Cardiac septum (tissue), 1 donor: ENCODE results near the gene HAGH. TPM values are rescaled to one million over a fixed set of nuclear protein-coding genes. Genes with fewer than 3 reads are reported as not detected.

Source experiments
- DNase-seq: peaks from one replicate; pipeline ENCODE4 v3.0.0-alpha.2; 2020; ENCODE audit warnings: low spot score
- intact Hi-C: fragments of 100-400 bp; cut with DNase I; formaldehyde crosslinking; loops from one replicate; pipeline ENCODE4 v1.14.0; 2022
- total RNA-seq: library from RNA; stranded (reverse); fragmentation: NEBNext Ultra II Directional; extraction: Animal tissue kit (Norgen Biotek cat#: 25700); gene quantifications from one replicate; pipeline ENCODE4 v1.2.1, GENCODE V29; 2021
- donor health status: DM: no; HTN: no; CAD: no.

Gene HAGH
- total RNA-seq, 1 donor from 2014 or later: 166 TPM

- no peak for DNase-seq
- intact Hi-C loops: no loop called here
These were observed 47.4 kb downstream of the HAGH start for GRCh38 chr16:1779234-1779701.

GRCh38 chr16:1778200-1779179 is 48.1 kb downstream of the HAGH start:
- intact Hi-C loops: no loop called here
- DNase-seq: no peak

- intact Hi-C loops: no loop called here
- DNase-seq: no peak
These were observed 49.0 kb downstream of the HAGH start for GRCh38 chr16:1777375-1778199.

DNA sequence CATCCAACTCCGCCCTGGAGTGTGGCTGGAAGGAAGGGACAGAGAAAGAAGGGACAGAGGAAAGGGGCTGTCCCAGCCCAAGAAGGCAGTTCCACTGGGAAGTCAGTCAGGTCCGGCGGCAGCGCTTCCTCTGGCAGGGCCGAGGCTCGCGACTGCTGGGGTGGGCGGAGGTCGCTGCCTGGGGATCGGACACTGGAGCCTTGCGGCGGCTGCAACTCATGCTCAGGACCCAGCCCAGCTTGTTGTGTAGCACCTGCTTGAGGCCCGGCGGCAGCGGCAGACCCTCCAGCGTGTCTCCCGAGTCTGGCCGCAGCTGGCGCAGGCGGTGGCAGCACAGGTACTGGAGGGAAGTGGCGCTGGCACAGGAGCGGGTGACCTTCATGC is 49.6 kb downstream of the HAGH start:
- intact Hi-C loops: no loop called here
- DNase-seq: no peak

- DNase-seq: no peak
- intact Hi-C loops: no loop called here
These were observed 50.0 kb downstream of the HAGH start for GRCh38 chr16:1776672-1776955.

- no peak for DNase-seq
- intact Hi-C loops: no loop called here
These were observed 50.6 kb downstream of the HAGH start for GRCh38 chr16:1775846-1776671.

GRCh38 chr16:1775006-1775845 is 51.4 kb downstream of the HAGH start:
- intact Hi-C loops: no loop called here
- no peak for DNase-seq

- intact Hi-C loops: loop anchor here (5.0 kb wide), 1 partner anchor 67 kb away; the partner anchor contains the start of gene MAPK8IP3
- DNase-seq: no peak
These were observed 52.2 kb downstream of the HAGH start for GRCh38 chr16:1774448-1774780.

DNA sequence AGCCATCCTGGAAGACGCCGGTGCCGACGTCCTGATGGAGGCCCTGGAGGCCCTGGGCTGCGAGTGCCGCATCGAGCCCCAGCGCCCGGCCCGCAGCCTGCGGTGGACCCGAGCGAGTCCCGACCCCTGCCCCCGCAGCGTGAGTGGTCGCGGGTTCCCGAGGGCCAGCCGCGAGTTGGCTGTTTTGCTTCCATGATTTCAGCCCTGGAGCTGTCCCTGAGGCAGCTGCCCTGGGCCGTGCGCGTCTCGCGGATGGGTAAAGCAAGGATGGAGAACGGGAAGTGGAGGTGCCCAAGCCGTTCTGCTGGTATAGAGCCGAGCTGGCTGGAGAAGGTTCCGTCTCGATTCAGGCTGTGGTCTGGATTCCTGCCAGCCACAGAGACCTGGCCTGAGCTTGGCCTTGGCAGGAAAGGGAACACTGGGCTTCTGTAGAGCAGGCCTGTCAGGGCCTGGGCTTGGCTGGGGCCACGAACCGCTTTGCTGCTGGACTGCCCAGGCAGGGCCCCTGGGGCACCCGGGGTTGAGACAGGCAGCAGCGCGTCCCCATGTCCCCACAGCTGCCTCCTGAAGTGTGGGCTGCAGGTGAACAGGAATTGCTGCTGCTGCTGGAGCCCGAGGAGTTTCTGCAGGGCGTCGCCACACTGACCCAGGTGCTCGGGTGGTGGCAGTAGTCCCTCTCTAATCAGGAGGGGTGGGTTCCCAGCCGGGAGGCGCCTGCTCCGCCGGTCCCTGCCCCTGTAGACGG is 52.8 kb downstream of the HAGH start:
- DNase-seq: no peak
- intact Hi-C loops: loop anchor here (5.0 kb wide), 1 partner anchor 67 kb away; the partner anchor contains the start of gene MAPK8IP3

DNA sequence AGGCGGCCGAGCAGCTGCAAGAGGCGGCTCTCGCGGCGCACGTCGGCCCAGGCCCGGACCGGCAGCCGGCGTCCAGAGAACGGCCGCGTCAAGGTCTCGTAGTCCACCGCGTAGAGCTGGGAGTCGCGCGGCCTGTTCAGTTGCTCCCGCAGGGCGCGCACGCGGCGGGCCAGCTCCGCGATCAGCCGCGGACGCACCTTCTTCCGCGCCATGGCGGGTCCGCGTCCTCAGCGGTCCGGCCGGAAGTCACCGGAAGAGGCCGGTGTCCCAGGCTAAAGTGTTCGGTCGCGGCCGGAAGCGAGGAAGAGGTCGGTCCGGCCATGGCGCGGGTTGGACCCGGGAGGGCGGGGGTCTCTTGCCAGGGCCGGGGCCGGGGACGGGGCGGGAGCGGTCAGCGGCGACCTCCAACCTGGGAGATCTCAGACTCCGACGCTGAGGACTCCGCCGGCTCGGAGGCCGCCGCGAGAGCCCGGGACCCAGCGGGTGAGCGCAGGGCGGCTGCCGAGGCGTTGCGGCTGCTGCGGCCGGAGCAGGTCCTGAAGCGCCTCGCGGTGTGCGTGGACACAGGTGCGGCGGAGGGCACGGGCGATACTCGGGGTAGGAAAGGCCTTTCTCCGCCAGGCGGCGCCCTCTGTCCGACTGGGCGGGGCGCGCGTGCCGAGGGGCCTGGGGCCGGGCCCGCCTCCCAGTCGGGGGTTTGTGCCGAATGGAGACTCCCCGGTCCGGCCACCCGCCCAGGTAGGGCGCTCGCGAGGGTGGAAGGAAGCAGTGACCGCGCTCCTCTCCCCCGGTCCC is 53.5 kb downstream of the HAGH start, which contains the start of gene MRPS34:
Gene MRPS34 (minus strand): TSS at position 227 of the 795 bp plus-strand sequence. CDS start 15 bp downstream, at position 212.
- intact Hi-C loops: loop anchor here (5.0 kb wide), 1 partner anchor 66 kb away; the partner anchor contains the start of gene MAPK8IP3

GRCh38 chr16:1772362-1772907 is 54.2 kb downstream of the HAGH start, which contains the start of gene EME2:
Gene EME2 (plus strand): TSS chr16:1772810. CDS start chr16:1773228, 418 bp downstream.
- no peak for DNase-seq
- intact Hi-C loops: loop anchor here (5.0 kb wide), 1 partner anchor 65 kb away; the partner anchor contains the start of gene MAPK8IP3

More for the DNA sequence above, 53.5 kb downstream of the HAGH start, which contains the start of gene MRPS34:
- DNase-seq: peak; percentile 91

- no peak for DNase-seq
- intact Hi-C loops: loop anchor here (5.0 kb wide), 1 partner anchor 65 kb away; the partner anchor contains the start of gene MAPK8IP3
These were observed 54.7 kb downstream of the HAGH start for GRCh38 chr16:1771864-1772361.

- intact Hi-C loops: loop anchor here (5.0 kb wide), 1 partner anchor 64 kb away; the partner anchor contains the start of gene MAPK8IP3
- DNase-seq: peak; percentile 92
These were observed 55.3 kb downstream of the HAGH start, which contains the start of gene NME3 for GRCh38 chr16:1771188-1771863. Gene NME3 (minus strand): TSS chr16:1771543. CDS start chr16:1771534, 9 bp downstream.

DNA sequence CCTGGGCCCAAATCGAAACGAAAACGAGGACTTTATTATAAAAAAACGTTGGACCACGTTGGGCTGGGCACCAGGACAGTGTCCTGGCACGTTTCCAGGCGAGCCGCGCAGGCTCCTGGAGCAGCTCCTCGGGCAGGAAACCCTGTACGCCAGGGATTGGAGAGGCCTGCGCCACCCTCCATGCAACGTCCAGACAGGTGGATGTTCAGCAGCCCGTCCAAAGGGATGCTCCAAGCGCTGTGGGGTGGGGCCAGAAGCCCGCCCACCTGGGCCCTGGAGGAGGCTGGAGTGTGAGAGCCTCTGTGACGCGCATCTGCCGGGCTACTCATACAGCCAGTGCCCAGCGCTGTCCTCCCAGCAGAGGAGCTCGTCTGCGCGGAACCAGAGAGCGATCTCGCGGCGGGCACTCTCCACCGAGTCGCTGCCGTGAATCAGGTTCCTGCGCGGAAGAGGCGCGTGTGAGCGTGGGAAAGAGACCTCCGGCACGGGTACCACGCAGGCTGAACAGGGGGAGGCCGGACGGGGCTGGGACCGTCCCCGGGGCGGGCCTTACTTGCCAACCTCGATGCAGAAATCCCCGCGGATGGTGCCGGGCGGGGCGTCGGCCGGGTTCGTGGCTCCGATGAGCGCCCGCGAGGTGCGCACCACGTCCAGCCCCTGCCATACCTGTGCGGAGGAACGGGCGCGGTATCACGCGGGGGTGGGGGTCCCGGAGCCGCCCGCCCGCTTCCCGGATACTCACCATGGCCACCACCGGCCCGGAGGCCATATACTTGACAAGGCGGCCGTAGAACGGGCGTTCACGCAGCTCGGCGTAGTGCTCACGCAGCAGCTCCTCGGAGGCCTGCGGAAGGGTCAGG is 56.1 kb downstream of the HAGH start:
- DNase-seq: no peak
- intact Hi-C loops: loop anchor here (5.0 kb wide), 1 partner anchor 63 kb away; the partner anchor contains the start of gene MAPK8IP3
